ENCODE results near the gene FSHB. TPM values are rescaled to one million over a fixed set of nuclear protein-coding genes. Genes with fewer than 3 reads are reported as not detected.

Gene FSHB
- total RNA-seq, 4 donors from 2014 or later: not detected

GRCh38 chr11:30244265-30244664 is 13.5 kb downstream of the FSHB start:
- TF ChIP-seq CTCF (IDR thresholded peaks at IDR 0.05 in 4 of 5, conservative IDR thresholded peaks at IDR 0.05 in 1 of 5) (no peak), POLR2A (IDR thresholded peaks at IDR 0.05) (no peak)
- no peak overlapping the region for H3K4me3 ChIP-seq
- no peaks in the 10 kb centered on the region for H3K9me3 ChIP-seq
- intact Hi-C loops (cut with DNase I; ENCODE audit: low total_unique reads) (no loop called here), in situ Hi-C loops (cut with MboI; ENCODE audit: low sequenced_read_pairs in 4 of 4) (no loop called here)
- no peaks in the 10 kb centered on the region for H3K4me1 ChIP-seq
- no peaks in the 10 kb centered on the region for H3K36me3 ChIP-seq
- no peak for ATAC-seq
- H3K27me3 ChIP-seq: no peaks in the 10 kb centered on the region
- no peak overlapping the region for H3K27ac ChIP-seq
- DNase-seq: no peak

DNA sequence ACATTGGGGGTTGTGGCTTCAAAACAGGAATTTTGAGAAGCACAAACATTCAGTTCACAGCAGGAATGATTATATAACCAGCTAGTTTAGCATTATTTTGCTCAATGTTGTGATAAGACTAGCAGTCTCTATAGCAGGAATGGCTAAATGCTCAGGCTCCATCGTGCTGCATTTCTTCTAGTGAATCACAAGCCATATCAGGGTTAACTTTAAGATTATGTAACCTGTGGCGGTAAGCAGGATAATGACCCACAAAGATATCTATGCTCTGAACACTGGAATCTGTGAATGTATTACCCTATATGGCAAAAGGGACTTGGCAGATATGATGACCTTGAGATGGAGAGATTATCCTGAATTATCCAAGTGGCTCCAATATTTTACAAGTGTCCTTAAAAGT is 14.8 kb downstream of the FSHB start:
- Histone ChIP-seq H3K27me3 (no peaks in the 10 kb centered on the region), H3K9me3 (no peaks in the 10 kb centered on the region), H3K4me3 (no peak overlapping the region), H3K4me1 (no peaks in the 10 kb centered on the region), H3K36me3 (no peaks in the 10 kb centered on the region), H3K27ac (no peak overlapping the region)
- intact Hi-C loops (cut with DNase I; ENCODE audit: low total_unique reads) (no loop called here), in situ Hi-C loops (cut with MboI; ENCODE audit: low sequenced_read_pairs in 4 of 4) (no loop called here)
- ATAC-seq (no peak), DNase-seq (no peak)
- TF ChIP-seq CTCF (IDR thresholded peaks at IDR 0.05 in 4 of 5, conservative IDR thresholded peaks at IDR 0.05 in 1 of 5): no peak
- TF ChIP-seq POLR2A (IDR thresholded peaks at IDR 0.05): no peak

- Histone ChIP-seq H3K9me3 (no peaks in the 10 kb centered on the region), H3K4me3 (no peak overlapping the region), H3K27ac (no peak overlapping the region), H3K4me1 (no peaks in the 10 kb centered on the region), H3K27me3 (no peaks in the 10 kb centered on the region), H3K36me3 (no peaks in the 10 kb centered on the region)
- in situ Hi-C loops (cut with MboI; ENCODE audit: low sequenced_read_pairs in 4 of 4): no loop called here
- TF ChIP-seq CTCF (IDR thresholded peaks at IDR 0.05 in 4 of 5, conservative IDR thresholded peaks at IDR 0.05 in 1 of 5) (no peak), POLR2A (IDR thresholded peaks at IDR 0.05) (no peak)
- intact Hi-C loops (cut with DNase I; ENCODE audit: low total_unique reads): no loop called here
- DNase-seq (no peak), ATAC-seq (no peak)
These were observed 23.8 kb downstream of the FSHB start for GRCh38 chr11:30254307-30255298.

- H3K27me3 ChIP-seq: no peaks in the 10 kb centered on the region
- TF ChIP-seq POLR2A (IDR thresholded peaks at IDR 0.05) (no peak), CTCF (IDR thresholded peaks at IDR 0.05 in 4 of 5, conservative IDR thresholded peaks at IDR 0.05 in 1 of 5) (no peak)
- in situ Hi-C loops (cut with MboI; ENCODE audit: low sequenced_read_pairs in 4 of 4) (no loop called here), intact Hi-C loops (cut with DNase I; ENCODE audit: low total_unique reads) (no loop called here)
- H3K27ac ChIP-seq: no peak overlapping the region
- H3K36me3 ChIP-seq: no peaks in the 10 kb centered on the region
- no peaks in the 10 kb centered on the region for H3K9me3 ChIP-seq
- ATAC-seq (no peak), DNase-seq (no peak)
- H3K4me1 ChIP-seq: no peaks in the 10 kb centered on the region
- H3K4me3 ChIP-seq: no peak overlapping the region
These were observed 24.8 kb downstream of the FSHB start for GRCh38 chr11:30255637-30256036.

Data from gastrocnemius medialis (tissue), 4 donors.